Measurements from ENCODE around the gene RPGRIP1.

Gene RPGRIP1

GRCh38 chr14:21300892-21301291 lies 21.0 kb downstream of the RPGRIP1 start (continued):
- TF ChIP-seq ZNF311 (tag by site-specific recombination; IDR thresholded peaks at IDR 0.05; ENCODE audit: borderline replicate concordance) (no peak), ZBTB44 (tag by site-specific recombination; IDR thresholded peaks at IDR 0.05) (peak; percentile 64; the same call in 1 of the 2 replicates), ZNF302 (tag by site-specific recombination; IDR thresholded peaks at IDR 0.05; ENCODE audit: low read depth) (no peak), ZNF610 (tag by site-specific recombination; IDR thresholded peaks at IDR 0.05; ENCODE audit: borderline replicate concordance) (no peak), ZNF518A (tag by site-specific recombination; conservative IDR thresholded peaks at IDR 0.05; ENCODE audit: low read depth) (no peak), ZBTB49 (tag by site-specific recombination; IDR thresholded peaks at IDR 0.05; ENCODE audit: low read depth) (no peak), ZNF211 (tag by site-specific recombination; IDR thresholded peaks at IDR 0.05; ENCODE audit: low read depth) (no peak), ZNF792 (tag by site-specific recombination; IDR thresholded peaks at IDR 0.05) (no peak), KLF17 (tag by site-specific recombination; IDR thresholded peaks at IDR 0.05) (no peak), RBAK (tag by site-specific recombination; IDR thresholded peaks at IDR 0.05) (no peak), ZNF16 (tag by site-specific recombination; IDR thresholded peaks at IDR 0.05; ENCODE audit: low read depth) (no peak), ZNF157 (tag by site-specific recombination; IDR thresholded peaks at IDR 0.05) (no peak), KLF10 (tag by site-specific recombination; IDR thresholded peaks at IDR 0.05) (no peak), ZBTB8A (tag by site-specific recombination; IDR thresholded peaks at IDR 0.05) (peak; percentile 77), PATZ1 (tag by site-specific recombination; IDR thresholded peaks at IDR 0.05) (peak; percentile 56), ZBTB21 (tag by site-specific recombination; IDR thresholded peaks at IDR 0.05) (no peak), INSM2 (tag by site-specific recombination; IDR thresholded peaks at IDR 0.05) (no peak; the same call in 1 of the 2 replicates), ZNF239 (tag by site-specific recombination; IDR thresholded peaks at IDR 0.05) (no peak), ZNF394 (tag by site-specific recombination; IDR thresholded peaks at IDR 0.05; ENCODE audit: borderline replicate concordance) (no peak), ZNF561 (tag by site-specific recombination; IDR thresholded peaks at IDR 0.05; ENCODE audit: borderline replicate concordance) (0 out of 2 replicates have a peak, but pooled peaks have one; percentile 27), ZNF335 (tag by site-specific recombination; conservative IDR thresholded peaks at IDR 0.05) (peak; percentile 35), ZNF704 (tag by site-specific recombination; IDR thresholded peaks at IDR 0.05) (no peak), ZFHX2 (tag by site-specific recombination; conservative IDR thresholded peaks at IDR 0.05) (0 out of 2 replicates have a peak, but pooled peaks have one; percentile 12)
